ENCODE results near the gene POU5F1.
"Not testable (repeated sequence)": the region's sequence is repeated elsewhere in the genome, so short reads cannot be mapped to it uniquely, and the experiment has no call there.

Gene POU5F1

GRCh38 chr6:31172973-31173384 is 2.5 kb upstream of the POU5F1 start:
- no peak overlapping the region for H3K27ac ChIP-seq
- TF ChIP-seq CTCF (conservative IDR thresholded peaks at IDR 0.05) = no peak

- TF ChIP-seq CTCF (conservative IDR thresholded peaks at IDR 0.05) = no peak
- H3K27ac ChIP-seq = no peak overlapping the region
Measured at GRCh38 chr6:31171931-31172905, 1.7 kb upstream of the POU5F1 start.

- no peak for TF ChIP-seq CTCF (conservative IDR thresholded peaks at IDR 0.05)
- H3K27ac ChIP-seq = no peak overlapping the region
Measured at GRCh38 chr6:31170987-31171671, 647 bp upstream of the POU5F1 start.

GRCh38 chr6:31169858-31170599 is 453 bp downstream of the POU5F1 start:
- not testable (repeated sequence) for H3K27ac ChIP-seq

- H3K27ac ChIP-seq = no peak overlapping the region
- TF ChIP-seq CTCF (conservative IDR thresholded peaks at IDR 0.05) = no peak
Measured at GRCh38 chr6:31169123-31169857, 1.2 kb downstream of the POU5F1 start.

GRCh38 chr6:31168606-31169005 is 1.9 kb downstream of the POU5F1 start:
- no peak for TF ChIP-seq CTCF (conservative IDR thresholded peaks at IDR 0.05)
- no peak overlapping the region for H3K27ac ChIP-seq

- no peak overlapping the region for H3K27ac ChIP-seq
- TF ChIP-seq CTCF (conservative IDR thresholded peaks at IDR 0.05) = no peak
Measured at GRCh38 chr6:31165986-31166385, 4.5 kb downstream of the POU5F1 start.

- not testable (repeated sequence) for H3K27ac ChIP-seq
Measured at GRCh38 chr6:31165064-31165832, 5.2 kb downstream of the POU5F1 start.

- H3K27ac ChIP-seq = not testable (repeated sequence)
Measured at GRCh38 chr6:31164475-31165063, 5.9 kb downstream of the POU5F1 start.
